RCC 7860 (cell line): ENCODE measurements around the gene KLHDC9.
"Not testable (repeated sequence)": the region's sequence is repeated elsewhere in the genome, so short reads cannot be mapped to it uniquely, and the experiment has no call there.

ENCODE experiments used
- DNase-seq: peaks from one replicate; pipeline ENCODE4 v3.0.0-alpha.2; 2015; ENCODE audit warnings: low spot score
- FAIRE-seq: peaks from 2 replicates; lab custom pipeline; 2012; peaks lifted over from hg19 to GRCh38; lab: Jason Lieb, UNC

Gene KLHDC9

GRCh38 chr1:161092621-161093028 is 5.5 kb upstream of the KLHDC9 start:
- DNase-seq (peak; percentile 57), FAIRE-seq (no peak)

GRCh38 chr1:161094481-161094880 is 3.7 kb upstream of the KLHDC9 start:
- no peak for DNase-seq
- no peak for FAIRE-seq

- FAIRE-seq (no peak), DNase-seq (no peak)
These were observed 2.9 kb upstream of the KLHDC9 start for GRCh38 chr1:161095230-161095629.

- FAIRE-seq = no peak
These were observed 2.1 kb upstream of the KLHDC9 start for GRCh38 chr1:161096015-161096414.

DNA sequence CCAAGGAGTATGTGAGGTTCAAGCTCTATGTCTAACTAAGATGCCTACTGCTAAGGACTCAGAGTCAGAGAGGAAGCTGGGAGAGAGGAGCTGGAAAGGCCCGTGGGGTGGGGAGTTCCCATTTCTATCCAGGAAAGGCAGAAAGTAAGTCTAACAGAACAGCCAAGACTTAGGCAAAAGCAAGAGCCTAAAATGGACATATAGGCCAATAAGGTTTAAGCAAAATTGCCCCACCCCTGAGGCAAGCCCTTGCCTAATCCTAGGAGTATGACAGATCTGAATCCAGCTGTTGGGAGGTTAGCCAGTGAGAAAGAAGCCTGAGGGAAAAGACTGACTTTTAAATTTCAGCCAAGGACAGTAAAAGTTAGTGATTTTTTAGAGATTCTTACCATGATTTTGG is 1.6 kb upstream of the KLHDC9 start:
- FAIRE-seq (no peak), DNase-seq (no peak)

More at GRCh38 chr1:161096015-161096414, 2.1 kb upstream of the KLHDC9 start:
- no peak for DNase-seq

GRCh38 chr1:161099090-161099802 is 1.1 kb downstream of the KLHDC9 start:
- DNase-seq = no peak
- no peak for FAIRE-seq

- no peak for DNase-seq
- FAIRE-seq = no peak
These were observed 2.4 kb downstream of the KLHDC9 start for GRCh38 chr1:161100556-161100955.

DNA sequence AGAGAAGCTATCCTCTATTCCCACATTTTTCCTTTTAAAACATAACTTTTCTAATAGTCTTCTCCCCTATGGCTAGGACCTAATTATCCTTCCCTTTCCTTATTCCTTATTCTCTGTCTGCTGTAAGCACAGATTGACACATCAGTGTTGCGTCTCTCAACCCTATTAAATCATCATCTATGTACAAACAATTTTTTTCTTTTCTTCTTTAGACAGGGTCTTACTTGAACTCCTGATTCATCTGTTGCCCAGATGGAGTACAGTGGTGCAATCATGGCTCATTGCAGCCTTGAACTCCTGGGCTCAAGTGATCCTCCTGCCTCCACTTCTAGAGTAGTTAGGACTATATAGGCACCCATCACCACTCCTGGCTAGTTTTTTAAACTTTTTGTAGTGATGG is 8.3 kb downstream of the KLHDC9 start:
- no peak for FAIRE-seq
- no peak for DNase-seq

- DNase-seq (no peak), FAIRE-seq (no peak)
These were observed 13.0 kb downstream of the KLHDC9 start for GRCh38 chr1:161111117-161111516.

DNA sequence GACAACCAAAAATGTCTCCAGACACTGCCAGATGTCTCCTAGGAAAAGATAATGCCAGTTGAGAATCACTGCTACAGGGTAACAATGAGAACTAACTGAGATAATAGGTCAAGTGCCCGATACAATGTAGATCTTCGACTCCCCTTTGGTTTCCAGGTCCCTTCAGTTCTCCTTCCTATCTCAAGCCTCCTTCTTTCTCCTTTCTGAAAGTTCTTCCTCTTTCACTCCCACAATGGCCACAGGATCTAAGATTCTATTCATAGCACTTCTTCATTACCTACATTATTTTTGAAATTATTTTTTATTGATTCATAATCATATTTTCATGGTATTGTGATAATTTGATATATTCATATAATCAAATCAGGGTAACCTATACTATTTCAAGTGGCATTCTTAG is 13.4 kb downstream of the KLHDC9 start:
- DNase-seq = no peak
- no peak for FAIRE-seq

DNA sequence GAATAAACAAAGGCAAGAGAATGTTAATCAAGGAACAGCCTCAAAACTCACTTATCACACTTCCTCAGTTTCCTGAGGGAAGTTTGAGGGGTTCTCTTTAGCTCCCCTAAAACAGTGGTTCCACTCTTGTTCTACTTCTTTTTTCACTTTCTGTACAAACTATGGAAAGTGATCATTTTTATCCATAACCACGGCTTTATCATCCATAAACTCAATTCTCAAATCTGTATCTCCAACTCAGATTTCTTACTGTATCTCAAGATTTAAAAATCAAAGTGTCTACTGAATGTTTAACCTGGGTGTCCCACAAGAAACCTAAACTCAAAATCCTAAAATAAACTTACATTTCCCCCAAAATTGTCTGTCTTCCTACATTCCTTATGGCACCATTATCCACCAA is 15.8 kb downstream of the KLHDC9 start:
- DNase-seq (no peak), FAIRE-seq (no peak)

GRCh38 chr1:161114556-161114955 is 16.4 kb downstream of the KLHDC9 start:
- DNase-seq (no peak), FAIRE-seq (no peak)

DNA sequence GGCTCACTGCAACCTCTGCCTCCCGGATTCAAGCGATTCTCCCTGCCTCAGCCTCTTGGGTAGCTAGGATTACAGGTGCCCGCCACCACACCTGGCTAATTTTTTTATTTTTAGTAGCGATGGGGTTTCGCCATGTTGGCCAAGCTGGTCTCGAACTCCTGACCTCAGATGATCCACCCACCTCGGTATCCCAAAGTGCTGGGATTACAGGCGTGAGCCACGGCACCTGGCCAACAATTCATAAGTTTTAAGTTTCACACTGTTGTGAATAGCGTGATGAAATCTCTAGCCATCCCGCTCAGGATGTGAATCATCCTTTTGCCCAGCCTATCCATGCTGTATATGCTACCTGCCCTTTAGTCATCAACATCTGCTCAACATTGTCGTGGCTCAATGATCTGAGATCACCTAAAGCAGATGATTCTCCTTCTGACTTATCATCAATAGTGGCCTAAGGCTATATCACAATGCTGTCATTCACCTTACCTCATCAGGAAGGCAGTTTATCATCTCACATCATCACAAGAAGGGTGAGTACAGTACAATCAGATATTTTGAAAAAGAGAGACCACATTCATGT is 17.1 kb downstream of the KLHDC9 start:
- peak; percentile 88 for FAIRE-seq
- DNase-seq = peak; percentile 95

DNA sequence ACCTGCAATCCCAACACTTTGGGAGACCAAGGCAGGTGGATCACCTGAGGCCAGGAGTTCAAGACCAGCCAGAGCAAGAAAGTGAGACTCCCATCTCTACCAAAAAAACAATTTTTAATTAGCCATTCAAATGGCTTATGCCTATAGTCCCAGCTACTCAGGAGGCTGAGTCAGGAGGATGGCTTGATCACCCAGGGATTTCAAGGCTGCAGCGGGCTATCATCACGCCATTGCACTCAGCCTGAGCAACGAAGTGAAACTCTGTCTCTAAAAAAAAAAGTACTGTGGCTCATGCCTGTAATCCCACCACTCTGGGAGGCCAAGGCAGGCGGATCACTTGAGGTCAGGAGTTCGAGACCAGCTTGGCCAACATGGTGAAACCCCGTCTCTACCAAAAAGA is 17.8 kb downstream of the KLHDC9 start:
- FAIRE-seq, DNase-seq: not testable (repeated sequence)

- DNase-seq = peak; percentile 65
- FAIRE-seq = no peak
These were observed 19.8 kb downstream of the KLHDC9 start, which contains the start of the genes NIT1 and PFDN2 for GRCh38 chr1:161117759-161118581. Gene NIT1, plus strand, starts transcription at chr1:161118105. Its CDS starts 72 bp downstream, at chr1:161118177. Gene PFDN2, minus strand, starts transcription at chr1:161118037. Its CDS starts 11 bp downstream, at chr1:161118026.

DNA sequence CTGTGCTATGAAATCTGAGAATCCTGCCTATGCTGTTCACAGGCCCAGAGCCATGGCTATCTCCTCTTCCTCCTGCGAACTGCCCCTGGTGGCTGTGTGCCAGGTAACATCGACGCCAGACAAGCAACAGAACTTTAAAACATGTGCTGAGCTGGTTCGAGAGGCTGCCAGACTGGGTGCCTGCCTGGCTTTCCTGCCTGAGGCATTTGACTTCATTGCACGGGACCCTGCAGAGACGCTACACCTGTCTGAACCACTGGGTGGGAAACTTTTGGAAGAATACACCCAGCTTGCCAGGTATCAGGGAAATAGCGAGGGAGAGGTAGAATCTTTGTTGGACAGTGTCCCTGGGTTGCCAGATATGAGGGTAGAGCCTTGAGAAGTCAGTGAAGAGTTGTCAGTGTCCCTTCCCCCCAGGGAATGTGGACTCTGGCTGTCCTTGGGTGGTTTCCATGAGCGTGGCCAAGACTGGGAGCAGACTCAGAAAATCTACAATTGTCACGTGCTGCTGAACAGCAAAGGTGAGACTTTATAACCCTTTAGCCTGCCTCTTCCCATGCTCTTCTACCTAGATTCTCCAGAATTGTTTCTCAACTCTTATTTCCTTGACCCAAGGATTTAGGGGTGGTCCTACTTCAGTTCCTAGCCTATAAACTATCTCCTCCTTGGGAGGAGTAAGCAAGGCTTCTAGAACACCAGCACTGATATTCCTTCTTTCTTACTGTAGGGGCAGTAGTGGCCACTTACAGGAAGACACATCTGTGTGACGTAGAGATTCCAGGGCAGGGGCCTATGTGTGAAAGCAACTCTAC is 21.1 kb downstream of the KLHDC9 start:
- peak; percentile 63 for DNase-seq
- FAIRE-seq = no peak

DNA sequence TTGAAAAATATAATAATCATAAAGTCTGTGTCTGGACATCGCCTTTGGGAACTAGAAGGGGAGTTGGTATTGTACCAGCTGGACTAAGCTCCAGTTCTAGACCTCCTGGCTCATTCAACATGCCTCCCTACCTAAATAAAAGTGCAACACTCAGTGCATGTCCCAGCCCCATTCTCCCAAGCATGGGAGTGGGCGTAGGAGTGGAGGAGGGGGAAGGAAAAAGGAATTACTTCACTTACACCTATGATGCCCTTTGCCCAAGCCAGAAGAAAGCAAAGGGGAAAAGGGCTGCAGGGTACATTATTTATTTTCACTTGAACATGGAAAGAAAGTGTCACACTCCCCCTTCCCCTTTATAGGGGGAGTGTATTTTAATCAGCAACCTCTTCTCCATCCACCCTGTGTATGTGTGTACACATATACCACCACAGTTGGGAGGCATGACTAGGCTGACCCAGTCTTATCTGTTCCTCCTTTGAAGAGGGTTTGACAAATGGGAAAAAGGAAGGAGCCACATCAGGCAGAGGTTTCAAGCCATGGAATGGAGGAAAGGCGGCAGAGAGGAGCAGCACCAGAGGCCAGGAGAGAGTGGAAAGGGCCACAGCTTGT is 23.0 kb downstream of the KLHDC9 start:
- FAIRE-seq = no peak
- no peak for DNase-seq

DNA sequence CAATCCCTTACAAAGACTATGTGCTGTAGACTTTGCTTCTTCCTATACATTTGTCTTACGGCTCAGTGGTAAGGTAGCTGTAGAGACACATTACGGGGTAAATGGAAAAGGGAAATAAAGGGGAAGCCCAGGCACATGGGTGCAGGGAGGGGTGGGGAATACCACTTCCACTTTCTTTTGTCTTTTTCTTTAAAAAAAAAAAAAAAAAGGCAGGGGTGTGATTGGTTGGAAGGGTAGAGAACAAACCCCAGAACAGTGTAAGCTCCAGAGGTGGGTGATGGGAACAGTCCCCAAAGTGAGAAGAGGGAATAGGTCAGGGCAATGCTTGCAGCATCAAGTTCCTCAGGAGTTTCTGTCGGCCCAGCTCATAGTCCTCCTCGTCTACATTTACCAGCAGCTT is 23.7 kb downstream of the KLHDC9 start:
- no peak for DNase-seq
- FAIRE-seq = no peak

DNA sequence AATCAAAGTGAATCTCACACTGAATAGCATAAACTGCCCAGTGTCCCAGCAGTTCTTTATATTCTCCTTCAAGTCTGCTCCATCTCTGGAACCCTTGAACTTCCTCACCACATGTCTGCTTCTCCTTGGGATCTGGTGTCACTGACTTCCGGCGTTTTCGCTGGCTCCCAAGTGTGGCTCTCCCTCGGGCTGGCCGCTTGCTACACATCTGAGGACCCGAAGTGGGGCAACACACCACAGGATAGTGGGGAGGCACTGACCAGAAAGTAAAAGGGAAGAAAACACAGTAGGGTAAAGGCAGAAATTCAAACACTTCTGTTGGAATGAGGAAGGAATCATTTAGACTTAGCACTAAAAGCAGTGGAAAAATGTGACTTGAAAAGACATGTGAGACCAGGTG is 24.8 kb downstream of the KLHDC9 start:
- no peak for FAIRE-seq
- DNase-seq = no peak

DNA sequence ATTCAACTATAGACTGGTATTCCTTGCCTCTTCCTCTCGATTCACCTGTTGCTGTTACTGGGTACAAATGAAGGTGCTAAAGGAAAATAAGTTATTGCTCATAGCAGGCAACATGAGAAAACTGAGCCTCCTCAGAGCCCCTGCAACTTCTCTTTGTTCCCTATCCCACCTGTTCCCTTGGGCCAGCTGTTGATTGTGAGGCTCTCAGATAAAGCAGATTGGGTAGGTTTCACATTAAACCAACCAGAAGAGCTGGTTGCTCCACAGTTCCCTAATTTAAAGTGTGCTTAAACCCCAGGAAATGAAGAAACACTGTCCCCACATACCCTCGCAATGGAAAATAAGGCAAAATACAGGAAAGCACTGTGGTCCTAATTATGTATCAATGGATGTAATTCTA is 29.5 kb downstream of the KLHDC9 start:
- DNase-seq = no peak
- FAIRE-seq = no peak
